ENCODE measurements around the gene FRMD4A.
A peak's percentile ranks its signal among the peaks of the same experiment; 100 is the strongest.

GRCh38 chr10:14325325-14325955, 5.3 kb downstream of the FRMD4A start:
- peak; percentile 78 for TF ChIP-seq CTCF (IDR thresholded peaks at IDR 0.05)
- no peak for TF ChIP-seq ZFX (IDR thresholded peaks at IDR 0.05; ENCODE audit: borderline replicate concordance)
